Common myeloid progenitor, CD34-positive (primary cell): ENCODE results near the gene GLRX5.

Experiments
- CTCF ChIA-PET: fragments of 350-600 bp; sonication (Branson Sonifier 250); formaldehyde crosslinking; loops from one replicate; lab custom pipeline; 2021; ENCODE audit warnings: antibody characterized with exemption; lab: Charles Lee
- POLR2A ChIA-PET: fragments of 350-600 bp; sonication (Branson Sonifier 250); formaldehyde crosslinking; loops from one replicate; lab custom pipeline; 2021; ENCODE audit warnings: antibody characterized with exemption; lab: Charles Lee
- DNase-seq, 3 donors: peaks; one replicate each; pipeline versions ENCODE4 v3.0.0 to v3.0.0-alpha.2; 2013
- H3K27ac ChIP-seq, 2 experiments: 1 replicate in 1 of 2; 2 replicates in 1 of 2; pipeline ENCODE4 v1.7.0; 2013; ENCODE audit warnings: inconsistent platforms in 2 of 2, low read length in 2 of 2, mild to moderate bottlenecking in 2 of 2, low read depth in 1 of 2, moderate library complexity in 1 of 2; ENCODE audit not compliant: severe bottlenecking in 2 of 2, insufficient read depth in 1 of 2, poor library complexity in 1 of 2
- H3K27me3 ChIP-seq, 5 experiments: replicated peaks in 2 of 5; 1 replicate in 3 of 5; 2 replicates in 2 of 5; pipeline versions ENCODE4 v1.6.1 to v1.7.0; 2013; ENCODE audit warnings: low read length in 4 of 5, mild to moderate bottlenecking in 2 of 5, moderate library complexity in 2 of 5, inconsistent platforms in 1 of 5; ENCODE audit not compliant: insufficient read depth in 5 of 5, control insufficient read depth in 4 of 5
- H3K36me3 ChIP-seq, 4 experiments: 1 replicate in 2 of 4; 2 replicates in 2 of 4; pipeline versions ENCODE4 v1.6.1 to v1.7.0; 2013; ENCODE audit warnings: low read length in 3 of 4, control low read depth in 1 of 4, mild to moderate bottlenecking in 1 of 4; ENCODE audit not compliant: control insufficient read depth in 4 of 4, insufficient read depth in 4 of 4
- H3K4me1 ChIP-seq, 4 experiments: 1 replicate in 3 of 4; 2 replicates in 1 of 4; pipeline versions ENCODE4 v1.6.1 to v1.7.1; 2013; ENCODE audit warnings: low read length in 3 of 4, mild to moderate bottlenecking in 3 of 4, control low read depth in 1 of 4, inconsistent platforms in 1 of 4, moderate library complexity in 1 of 4; ENCODE audit not compliant: control insufficient read depth in 4 of 4, insufficient read depth in 4 of 4; ENCODE audit errors: control extremely low read depth in 1 of 4
- H3K4me3 ChIP-seq, 7 experiments: 1 replicate in 4 of 7; 2 replicates in 3 of 7; pipeline versions ENCODE4 v1.5.1 to v1.7.0; 2013; ENCODE audit warnings: mild to moderate bottlenecking in 7 of 7, low read length in 6 of 7, moderate library complexity in 6 of 7, inconsistent platforms in 2 of 7, low read depth in 2 of 7, control low read depth in 1 of 7; ENCODE audit not compliant: insufficient read depth in 4 of 7, control insufficient read depth in 1 of 7; ENCODE audit errors: extremely low read depth in 1 of 7
- H3K9me3 ChIP-seq, 5 experiments: 1 replicate in 4 of 5; 2 replicates in 1 of 5; pipeline versions ENCODE4 v1.6.1 to v1.7.1; 2013; ENCODE audit warnings: low read length in 4 of 5, mild to moderate bottlenecking in 2 of 5, inconsistent platforms in 1 of 5, low read depth in 1 of 5, moderate library complexity in 1 of 5; ENCODE audit not compliant: control insufficient read depth in 4 of 5, insufficient read depth in 2 of 5; ENCODE audit errors: control extremely low read depth in 1 of 5
- WGBS: methylation state at CpG from one replicate; pipeline ENCODE4 v1.1.5; 2013; ENCODE audit not compliant: insufficient coverage; 5-methylcytosine and 5-hydroxymethylcytosine counted together

The GLRX5 gene

DNA sequence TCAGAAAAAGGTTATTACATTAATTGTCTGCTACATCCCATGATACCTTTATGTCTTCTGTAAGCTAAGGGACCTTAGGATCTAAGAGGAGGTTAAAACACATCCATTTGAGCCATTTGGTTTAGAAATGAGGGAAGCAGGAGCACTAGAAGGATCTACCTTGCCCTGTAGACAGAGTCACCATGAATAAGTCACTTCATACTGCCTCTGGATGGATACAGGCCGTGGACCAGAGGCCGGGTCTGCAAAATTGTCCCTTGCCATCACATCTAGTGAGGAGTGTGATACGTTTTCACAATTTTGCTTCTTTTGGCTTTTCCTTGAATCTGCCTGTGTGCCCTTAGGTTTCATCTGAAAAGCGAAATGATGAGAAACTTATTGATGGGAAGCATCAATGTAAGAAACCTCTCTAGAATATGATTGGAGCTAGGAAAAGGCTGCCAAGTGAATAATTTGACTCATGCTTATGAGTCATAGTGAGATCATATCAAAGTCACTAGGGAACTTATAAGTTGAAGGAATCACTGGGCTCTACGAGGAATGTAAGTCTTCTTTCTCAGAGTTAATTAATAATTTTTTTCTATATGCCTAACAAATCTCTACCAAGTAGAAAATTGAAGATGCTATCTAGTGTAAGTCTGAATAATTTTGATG is 10.8 kb downstream of the GLRX5 start:
- Histone ChIP-seq H3K27me3 (no peaks in the 10 kb centered on the region), H3K9me3 (no peaks in the 10 kb centered on the region), H3K4me3 (no peak overlapping the region), H3K4me1 (peaks cover 0 to 3% (median 0%) of the 10 kb centered on the region in 4 experiments), H3K36me3 (peaks cover 2 to 32% (median 20%) of the 10 kb centered on the region in 4 experiments), H3K27ac (no peak overlapping the region)
- DNase-seq, result no peak
- 100% methylated on average over 3 of the region's 5 CpGs for WGBS
- ChIA-PET POLR2A (no interaction called here), CTCF (interaction anchor here (0.9 to 1.5 kb wide), 3 partner anchors 12 to 103 kb away, joined by 3 to 6 read pairs (median 5); no protein-coding TSS in a partner anchor)

- no peaks in the 10 kb centered on the region for H3K9me3 ChIP-seq
- H3K27me3 ChIP-seq, result no peaks in the 10 kb centered on the region
- H3K4me1 ChIP-seq, result peaks cover 0 to 3% (median 0%) of the 10 kb centered on the region in 4 experiments
- no peak overlapping the region for H3K27ac ChIP-seq
- H3K36me3 ChIP-seq, result peaks cover 2 to 32% (median 20%) of the 10 kb centered on the region in 4 experiments
- POLR2A ChIA-PET, result interaction anchor here (0.7 kb wide), 1 partner anchor 182 kb away, joined by 3 read pairs; no protein-coding TSS in a partner anchor
- 97% methylated on average over 5 of the region's 5 CpGs for WGBS
- CTCF ChIA-PET, result interaction anchor here (1.2 to 1.7 kb wide), 3 partner anchors 12 to 115 kb away, joined by 3 to 4 read pairs (median 3); partner anchors contain the start of gene GLRX5
- H3K4me3 ChIP-seq, result no peak overlapping the region
- DNase-seq, result no peak
These were observed 12.4 kb downstream of the GLRX5 start for GRCh38 chr14:95547272-95547625.

- CTCF ChIA-PET, result interaction anchor here (1.2 to 1.7 kb wide), 3 partner anchors 13 to 115 kb away, joined by 3 to 4 read pairs (median 3); partner anchors contain the start of gene GLRX5
- H3K4me3 ChIP-seq, result no peak overlapping the region
- H3K4me1 ChIP-seq, result peaks cover 0 to 3% (median 0%) of the 10 kb centered on the region in 4 experiments
- H3K27me3 ChIP-seq, result no peaks in the 10 kb centered on the region
- POLR2A ChIA-PET, result no interaction called here
- no peaks in the 10 kb centered on the region for H3K9me3 ChIP-seq
- peaks cover 2 to 32% (median 20%) of the 10 kb centered on the region in 4 experiments for H3K36me3 ChIP-seq
- H3K27ac ChIP-seq, result no peak overlapping the region
- DNase-seq, result no peak
- WGBS, result 89% methylated on average over 14 of the region's 14 CpGs
These were observed 12.9 kb downstream of the GLRX5 start for GRCh38 chr14:95547626-95548327.

- Histone ChIP-seq H3K4me3 (no peak overlapping the region), H3K27ac (no peak overlapping the region), H3K36me3 (peaks cover 2 to 32% (median 18%) of the 10 kb centered on the region in 4 experiments), H3K9me3 (no peaks in the 10 kb centered on the region), H3K4me1 (peaks cover 0 to 3% (median 0%) of the 10 kb centered on the region in 4 experiments), H3K27me3 (no peaks in the 10 kb centered on the region)
- CTCF ChIA-PET, result interaction anchor here (1.7 kb wide), 1 partner anchor 18 kb away, joined by 3 read pairs; no protein-coding TSS in a partner anchor
- POLR2A ChIA-PET, result no interaction called here
- WGBS, result 100% methylated on average over 1 of the region's 9 CpGs
- no peak for DNase-seq
These were observed 13.6 kb downstream of the GLRX5 start for GRCh38 chr14:95548328-95548929.

DNA sequence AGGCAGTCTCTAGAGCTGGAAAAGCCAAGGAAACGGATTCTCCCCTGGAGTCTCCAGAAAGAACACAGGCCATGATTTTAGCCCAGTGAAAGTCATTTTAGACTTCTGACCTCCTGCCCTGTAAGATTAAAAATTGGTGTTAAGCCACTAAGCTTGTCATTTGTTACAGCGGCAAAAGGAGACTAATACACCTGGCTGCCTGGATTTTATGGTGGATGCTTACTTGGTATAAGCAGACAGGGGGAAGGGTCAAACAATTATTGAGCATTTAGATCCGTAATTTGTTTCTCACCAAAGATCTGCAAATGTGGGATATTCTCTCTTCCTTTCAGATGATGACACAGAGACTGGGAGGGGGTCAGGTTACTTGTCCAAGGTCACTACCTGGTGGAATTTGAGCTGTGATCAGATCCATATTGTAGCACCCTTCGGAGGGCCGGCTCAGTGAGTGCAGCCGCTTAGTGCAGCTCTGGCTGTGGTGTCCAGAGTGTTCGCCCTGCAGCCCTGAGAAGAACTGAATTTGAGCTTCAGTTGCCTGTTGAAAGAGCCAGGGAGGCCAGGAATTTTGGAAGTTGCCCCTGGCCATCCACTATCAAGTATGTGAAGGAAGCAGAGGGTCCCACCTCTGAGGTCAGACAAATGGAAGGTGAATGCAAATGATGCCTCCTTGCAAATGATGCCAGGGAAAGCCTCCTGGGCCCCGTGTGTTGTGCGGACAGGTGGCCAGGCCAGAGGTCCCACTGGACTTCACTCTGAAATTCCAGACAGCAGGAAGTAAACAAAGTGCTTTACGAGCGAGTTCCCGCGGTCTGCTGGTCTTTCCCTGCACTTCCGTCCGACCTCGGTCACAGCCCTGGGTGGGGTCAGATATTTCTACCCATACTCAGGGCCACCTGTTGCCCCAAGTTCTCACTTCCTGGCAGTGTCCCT is 15.1 kb downstream of the GLRX5 start:
- DNase-seq, result no peak
- peaks cover 2 to 21% (median 11%) of the 10 kb centered on the region in 4 experiments for H3K36me3 ChIP-seq
- H3K27ac ChIP-seq, result no peak overlapping the region
- ChIA-PET CTCF (interaction anchor here (1.2 kb wide), 1 partner anchor 10 kb away, joined by 3 read pairs; no protein-coding TSS in a partner anchor), POLR2A (no interaction called here)
- no peak overlapping the region for H3K4me3 ChIP-seq
- no peaks in the 10 kb centered on the region for H3K27me3 ChIP-seq
- 90% methylated on average over 14 of the region's 16 CpGs for WGBS
- H3K9me3 ChIP-seq, result no peaks in the 10 kb centered on the region
- H3K4me1 ChIP-seq, result peaks cover 0 to 1% (median 0%) of the 10 kb centered on the region in 4 experiments

- no peak for DNase-seq
- no peaks in the 10 kb centered on the region for H3K4me1 ChIP-seq
- no peak overlapping the region for H3K4me3 ChIP-seq
- CTCF ChIA-PET, result no interaction called here
- no peaks in the 10 kb centered on the region for H3K27me3 ChIP-seq
- POLR2A ChIA-PET, result no interaction called here
- H3K36me3 ChIP-seq, result peaks cover 0 to 15% (median 6%) of the 10 kb centered on the region in 4 experiments
- 100% methylated on average over 1 of the region's 1 CpG for whole genome bisulfite sequencing
- no peak overlapping the region for H3K27ac ChIP-seq
- H3K9me3 ChIP-seq, result no peaks in the 10 kb centered on the region
These were observed 16.6 kb downstream of the GLRX5 start for GRCh38 chr14:95551435-95551834.
